OCI-LY3 (cell line): Measurements from ENCODE around the gene GALNT16.
"Not testable (repeated sequence)": the region's sequence is repeated elsewhere in the genome, so short reads cannot be mapped to it uniquely, and the experiment has no call there.

Experiments used
- H2AFZ ChIP-seq: fragments of 200-600, 300-600 bp; shearing (Covaris generic); 2 replicates; pipeline ENCODE4 v1.6.0; 2014; ENCODE audit warnings: antibody characterized with exemption, low read depth, low read length
- H3K27ac ChIP-seq: fragments of 200-600, 300-600 bp; sonication (generic); 2 replicates; pipeline ENCODE4 v1.5.1; 2014; ENCODE audit warnings: mild to moderate bottlenecking, low read length, moderate library complexity, mixed read lengths
- H3K27me3 ChIP-seq: fragments of 200-600, 300-600 bp; sonication (generic); 2 replicates; pipeline ENCODE4 v1.6.1; 2014; ENCODE audit warnings: low read depth, low read length, mixed read lengths
- H3K36me3 ChIP-seq: fragments of 200-600, 300-600 bp; sonication (generic); replicated peaks from 2 replicates; pipeline ENCODE3; 2014; ENCODE audit warnings: low read depth, low read length, mixed read lengths
- H3K4me1 ChIP-seq: fragments of 300-600, 200-600 bp; sonication (generic); 2 replicates; pipeline ENCODE4 v1.6.1; 2014; ENCODE audit warnings: low read length, mixed read lengths
- H3K4me2 ChIP-seq: fragments of 200-600, 300-600 bp; sonication (generic); 2 replicates; pipeline ENCODE4 v1.6.1; 2014; ENCODE audit warnings: low read length, mixed read lengths
- H3K4me3 ChIP-seq: fragments of 300-600, 200-600 bp; sonication (generic); 2 replicates; pipeline ENCODE4 v1.5.1; 2014; ENCODE audit warnings: antibody characterized with exemption, mild to moderate bottlenecking, low read length, moderate library complexity
- H3K79me2 ChIP-seq: fragments of 300-600, 200-600 bp; shearing (Covaris generic); 2 replicates; pipeline ENCODE4 v1.6.1; 2014; ENCODE audit warnings: mild to moderate bottlenecking, low read length, mixed read lengths
- H3K9ac ChIP-seq: fragments of 300-600, 200-600 bp; shearing (Covaris generic); 2 replicates; pipeline ENCODE4 v1.6.0; 2014; ENCODE audit warnings: mild to moderate bottlenecking, low read length, moderate library complexity
- H3K9me3 ChIP-seq: fragments of 200-600, 300-600 bp; shearing (Covaris generic); 2 replicates; pipeline ENCODE4 v1.6.1; 2014; ENCODE audit warnings: low read length, mixed read lengths; ENCODE audit not compliant: insufficient read depth
- H4K20me1 ChIP-seq: fragments of 200-600, 300-600 bp; sonication (generic); 2 replicates; pipeline ENCODE4 v1.6.1; 2016; ENCODE audit warnings: low read length, mixed read lengths; ENCODE audit not compliant: insufficient read depth
- EZH2phosphoT487 ChIP-seq: fragments of 200-600 bp; shearing (Covaris generic); IDR thresholded peaks from 2 replicates; pipeline ENCODE4 v1.6.1; 2018; ENCODE audit warnings: antibody characterized with exemption, mixed run types, low read depth
- TF ChIP-seq, protein P1 (sequence below): fragments of 200-600, 300-600 bp; sonication (generic); IDR thresholded peaks from 2 replicates; pipeline ENCODE4 v1.5.1; 2014; ENCODE audit warnings: antibody characterized with exemption, low read length, low read depth

Gene GALNT16

DNA sequence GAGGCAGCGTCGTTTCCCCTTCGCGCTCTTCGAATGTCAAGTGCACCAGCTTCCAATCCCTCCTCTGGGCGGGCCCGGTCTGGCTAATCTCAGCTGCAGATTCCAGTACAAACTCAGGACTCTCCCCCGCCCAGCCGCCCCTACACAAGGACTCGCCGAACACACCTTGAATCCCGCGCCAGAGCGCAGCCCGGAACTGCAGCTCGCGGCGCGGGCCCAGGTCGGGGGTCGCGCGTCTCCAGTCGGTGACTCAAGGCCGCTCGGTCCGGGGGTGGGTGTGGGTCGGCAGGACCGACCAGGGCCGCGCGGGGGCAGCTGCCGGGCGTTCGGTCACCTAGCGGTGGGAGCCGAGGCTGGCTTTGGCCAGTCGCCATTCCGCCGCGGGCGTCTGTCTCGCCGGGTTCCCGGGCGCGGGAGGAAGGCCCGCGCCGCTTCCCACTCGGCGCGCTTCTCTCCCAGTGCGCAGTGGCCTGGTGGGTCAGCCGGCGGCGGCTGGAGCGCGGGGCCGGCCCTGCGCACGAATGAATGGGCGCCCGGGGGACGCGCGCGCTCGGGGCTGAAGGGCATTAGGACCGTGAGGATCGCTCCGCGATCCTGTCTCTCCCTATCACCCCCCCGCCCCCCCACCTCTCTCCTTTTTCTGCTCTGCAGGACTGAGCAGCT is at the start of gene GALNT16:
GALNT16 (plus strand) TSS at position 632 of the 663 bp plus-strand sequence. CDS start 133 bp downstream, outside the sequence.
- H4K20me1 ChIP-seq = no peaks in the 10 kb centered on the region
- TF ChIP-seq, protein P1, sequence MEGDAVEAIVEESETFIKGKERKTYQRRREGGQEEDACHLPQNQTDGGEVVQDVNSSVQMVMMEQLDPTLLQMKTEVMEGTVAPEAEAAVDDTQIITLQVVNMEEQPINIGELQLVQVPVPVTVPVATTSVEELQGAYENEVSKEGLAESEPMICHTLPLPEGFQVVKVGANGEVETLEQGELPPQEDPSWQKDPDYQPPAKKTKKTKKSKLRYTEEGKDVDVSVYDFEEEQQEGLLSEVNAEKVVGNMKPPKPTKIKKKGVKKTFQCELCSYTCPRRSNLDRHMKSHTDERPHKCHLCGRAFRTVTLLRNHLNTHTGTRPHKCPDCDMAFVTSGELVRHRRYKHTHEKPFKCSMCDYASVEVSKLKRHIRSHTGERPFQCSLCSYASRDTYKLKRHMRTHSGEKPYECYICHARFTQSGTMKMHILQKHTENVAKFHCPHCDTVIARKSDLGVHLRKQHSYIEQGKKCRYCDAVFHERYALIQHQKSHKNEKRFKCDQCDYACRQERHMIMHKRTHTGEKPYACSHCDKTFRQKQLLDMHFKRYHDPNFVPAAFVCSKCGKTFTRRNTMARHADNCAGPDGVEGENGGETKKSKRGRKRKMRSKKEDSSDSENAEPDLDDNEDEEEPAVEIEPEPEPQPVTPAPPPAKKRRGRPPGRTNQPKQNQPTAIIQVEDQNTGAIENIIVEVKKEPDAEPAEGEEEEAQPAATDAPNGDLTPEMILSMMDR = no peak
- TF ChIP-seq EZH2phosphoT487 = no peak
- H3K4me3 ChIP-seq = peak within 1 kb of the TSS; percentile 73
- no peaks in the 10 kb centered on the region for H3K9me3 ChIP-seq
- H3K9ac ChIP-seq = no peak within 1 kb of the TSS; the same call in 1 of the 2 replicates
- H3K4me2 ChIP-seq = peak within 1 kb of the TSS; percentile 87
- H2AFZ ChIP-seq = no peak within 1 kb of the TSS
- no peak within 1 kb of the TSS for H3K27ac ChIP-seq
- H3K79me2 ChIP-seq = no peaks in the 10 kb centered on the region
- H3K4me1 ChIP-seq = peaks cover 19% of the 10 kb centered on the region
- H3K36me3 ChIP-seq = no peaks in the 10 kb centered on the region
- H3K27me3 ChIP-seq = peaks cover 18% of the 10 kb centered on the region

GRCh38 chr14:69214393-69214792 is 45.6 kb upstream of the GALNT16 start:
- no peak overlapping the region for H2AFZ ChIP-seq
- no peaks in the 10 kb centered on the region for H4K20me1 ChIP-seq
- H3K4me3 ChIP-seq = no peak overlapping the region
- H3K4me1 ChIP-seq = no peaks in the 10 kb centered on the region
- no peak overlapping the region for H3K4me2 ChIP-seq
- no peaks in the 10 kb centered on the region for H3K79me2 ChIP-seq
- H3K27ac ChIP-seq = no peak overlapping the region
- H3K36me3 ChIP-seq = no peaks in the 10 kb centered on the region
- no peak overlapping the region for H3K9ac ChIP-seq
- no peaks in the 10 kb centered on the region for H3K9me3 ChIP-seq
- no peak for TF ChIP-seq EZH2phosphoT487
- TF ChIP-seq, protein P1 = no peak
- no peaks in the 10 kb centered on the region for H3K27me3 ChIP-seq

GRCh38 chr14:69217663-69218062 is 42.3 kb upstream of the GALNT16 start:
- not testable (repeated sequence) for H3K36me3 ChIP-seq, H3K9ac ChIP-seq, H3K4me1 ChIP-seq, H3K27ac ChIP-seq, H3K79me2 ChIP-seq, H3K9me3 ChIP-seq, H2AFZ ChIP-seq, H3K27me3 ChIP-seq, H3K4me2 ChIP-seq, H3K4me3 ChIP-seq, H4K20me1 ChIP-seq

DNA sequence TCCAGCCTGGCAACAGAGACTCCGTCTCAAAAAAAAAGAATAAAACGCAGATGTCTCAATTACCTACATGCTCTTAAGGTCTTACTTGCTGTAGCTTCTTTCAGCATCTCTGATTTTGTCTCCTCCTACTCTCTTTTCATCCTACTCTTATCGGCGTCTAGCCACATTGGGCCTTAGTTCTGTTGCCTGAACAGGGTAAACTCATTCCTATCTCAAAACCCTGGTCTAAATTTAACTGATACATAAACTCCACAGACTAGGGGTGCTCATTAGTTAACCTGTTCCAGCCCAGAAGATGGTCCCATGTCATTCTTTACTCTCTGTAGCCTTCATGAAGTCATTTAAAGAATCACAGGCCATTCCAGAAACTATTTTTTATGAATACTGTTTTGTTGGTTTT is 35.0 kb upstream of the GALNT16 start:
- Histone ChIP-seq H3K27ac (no peak overlapping the region), H3K36me3 (no peaks in the 10 kb centered on the region), H2AFZ (no peak overlapping the region), H3K4me3 (no peak overlapping the region), H3K79me2 (no peaks in the 10 kb centered on the region), H3K9me3 (no peaks in the 10 kb centered on the region), H3K9ac (no peak overlapping the region), H3K4me1 (no peaks in the 10 kb centered on the region), H3K27me3 (no peaks in the 10 kb centered on the region), H3K4me2 (no peak overlapping the region), H4K20me1 (no peaks in the 10 kb centered on the region)
- TF ChIP-seq, protein P1 = no peak
- TF ChIP-seq EZH2phosphoT487 = no peak
